GM18867 (cell line): ENCODE measurements around the gene CGREF1.
A peak's percentile ranks its signal among the peaks of the same experiment; 100 is the strongest.
"Not testable (repeated sequence)": the region's sequence is repeated elsewhere in the genome, so short reads cannot be mapped to it uniquely, and the experiment has no call there.

Experiments used
- ATAC-seq: cut with Tn5 transposase; IDR thresholded peaks from one replicate; pipeline ENCODE4 v1.9.1; 2021; ENCODE audit warnings: mild to moderate bottlenecking, moderate library complexity; ENCODE audit not compliant: unreplicated experiment

CGREF1 gene

DNA sequence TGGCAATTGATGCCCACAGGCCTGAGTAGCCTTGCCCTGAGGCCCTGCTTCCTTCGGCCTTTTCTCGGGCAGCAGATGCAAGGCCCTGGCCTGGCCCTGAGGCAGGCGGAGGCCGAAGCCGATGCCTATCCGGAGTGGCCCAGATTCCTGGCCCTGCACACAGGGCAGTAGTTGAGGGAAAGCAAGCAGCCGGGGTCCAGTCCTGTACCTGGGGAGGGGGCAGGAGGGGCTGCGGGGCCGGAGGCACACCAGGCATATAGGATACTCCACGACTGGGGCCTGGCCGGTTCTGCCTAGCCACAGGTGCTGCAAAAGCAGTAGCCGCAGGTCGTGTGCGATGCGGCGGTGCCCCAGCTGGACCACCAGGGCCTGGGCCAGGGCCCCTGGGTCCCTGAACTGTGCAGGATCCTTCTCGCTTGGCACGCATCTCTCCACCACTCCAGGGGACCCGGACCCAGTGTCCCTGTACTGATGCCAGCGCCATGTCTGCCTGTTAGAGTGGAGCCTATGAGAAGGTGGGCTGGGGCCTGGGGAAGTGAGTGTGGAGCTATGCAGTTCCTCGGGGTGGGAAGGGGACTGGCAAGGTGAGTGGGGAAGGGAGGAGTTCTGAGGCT lies 18.5 kb upstream of the CGREF1 start:
- ATAC-seq = no peak

- no peak for ATAC-seq
Observed at GRCh38 chr2:27136751-27137150, 17.8 kb upstream of the CGREF1 start.

DNA sequence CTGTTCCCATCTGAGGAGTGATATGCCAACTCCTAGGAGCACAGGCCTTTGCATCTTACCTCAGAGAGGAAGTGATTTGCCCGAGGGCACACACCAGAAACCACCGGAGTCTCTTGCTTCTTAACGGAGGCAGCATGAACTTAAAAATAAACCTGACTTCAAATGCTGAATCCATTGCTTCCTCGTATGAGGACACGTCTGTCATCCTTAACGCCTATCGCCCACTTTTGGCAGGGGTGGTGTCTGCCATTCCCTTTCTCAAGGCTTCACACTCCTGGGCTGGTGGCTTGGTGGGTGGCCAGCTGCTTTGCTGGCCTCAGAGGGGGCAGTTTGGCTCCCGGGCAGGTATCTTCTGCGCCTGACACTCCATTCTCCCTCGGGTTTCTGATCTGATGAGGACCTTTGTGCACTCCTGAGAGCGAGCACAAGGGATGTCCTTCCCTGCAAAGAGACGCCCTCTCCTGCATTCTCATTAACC lies 16.6 kb upstream of the CGREF1 start:
- ATAC-seq = no peak

- ATAC-seq = no peak
Observed at GRCh38 chr2:27134781-27135477, 16.0 kb upstream of the CGREF1 start.

DNA sequence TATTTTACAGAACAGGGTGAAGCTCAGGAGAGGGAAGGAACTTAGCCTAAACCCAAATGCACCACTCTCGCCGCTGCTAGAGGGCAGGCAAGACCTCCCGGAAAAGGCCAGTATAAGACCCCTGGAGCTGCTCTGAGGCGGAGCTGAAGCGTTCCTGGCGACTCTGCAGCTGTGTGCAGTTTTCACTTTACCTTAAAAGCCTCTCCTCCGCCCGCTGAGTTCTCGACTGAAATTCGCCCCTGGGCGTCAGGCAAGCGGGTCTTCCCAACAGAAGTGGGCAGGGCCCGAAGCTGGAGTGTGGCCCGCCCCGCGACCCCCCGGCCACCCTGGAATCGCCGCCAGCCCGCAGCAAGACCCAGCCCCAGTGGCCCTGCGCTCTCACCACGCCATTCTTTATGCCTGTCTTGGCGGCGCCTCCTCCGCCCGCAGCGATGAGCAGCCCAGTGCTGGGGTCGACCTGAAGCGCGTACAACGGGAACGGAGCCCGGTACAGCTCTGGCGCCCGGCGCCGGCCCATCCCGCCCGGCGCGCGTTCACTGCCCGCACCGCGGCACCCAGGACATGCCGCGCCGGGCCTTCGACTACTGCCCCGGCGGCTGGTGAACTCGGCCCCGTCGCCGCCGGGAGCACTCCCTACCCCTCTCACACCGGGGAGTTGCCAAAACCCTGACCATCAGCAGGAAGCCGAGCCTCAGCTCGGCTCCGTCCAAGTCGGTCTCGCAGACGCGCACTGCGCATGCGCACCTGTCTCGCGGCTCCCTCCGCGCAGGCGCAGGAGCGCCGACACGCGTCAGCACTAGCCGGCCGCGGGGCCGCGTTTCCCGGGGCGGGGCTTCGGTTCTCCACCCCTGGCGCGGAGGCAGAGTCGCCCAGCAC lies 15.2 kb upstream of the CGREF1 start, which contains the start of gene PREB:
Gene PREB, minus strand, starts transcription at position 732 of the 876 bp plus-strand sequence. Its CDS starts 215 bp downstream, at position 517.
- ATAC-seq = peak; percentile 88

DNA sequence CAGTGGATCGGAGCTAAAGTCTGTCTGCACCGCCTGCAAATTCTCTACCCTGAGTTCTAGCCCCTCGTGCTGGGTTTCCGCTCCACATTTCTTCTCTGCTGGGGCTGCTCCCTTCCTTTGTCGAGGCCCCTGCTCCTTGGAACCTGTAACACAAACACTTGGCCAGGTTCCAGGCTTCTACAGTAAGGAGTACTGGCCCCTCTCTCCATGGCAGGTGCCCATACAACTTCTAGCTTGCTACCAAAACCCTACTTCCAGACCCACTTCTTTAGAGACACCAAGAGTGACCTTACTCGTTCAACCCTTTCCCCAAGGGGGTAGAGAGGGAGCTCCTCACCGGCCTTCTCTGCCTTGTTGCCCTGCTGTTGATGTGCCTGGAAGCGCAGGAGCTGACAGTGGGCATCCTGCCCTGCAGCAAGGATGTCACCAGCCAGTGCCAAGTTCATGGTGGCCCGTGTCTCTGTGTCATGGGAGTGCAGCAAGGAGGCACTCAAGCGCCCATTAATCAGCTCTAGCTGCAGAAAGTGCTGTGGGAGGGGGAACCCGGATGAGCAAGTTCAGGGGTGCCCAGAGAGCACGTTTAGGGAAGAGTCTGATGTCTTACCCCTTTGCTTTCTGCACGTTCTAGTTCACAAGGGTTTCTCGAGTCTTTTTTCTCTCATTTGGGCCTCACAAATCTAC lies 14.4 kb upstream of the CGREF1 start:
- no peak for ATAC-seq

GRCh38 chr2:27131429-27131828 lies 12.5 kb upstream of the CGREF1 start:
- no peak for ATAC-seq

DNA sequence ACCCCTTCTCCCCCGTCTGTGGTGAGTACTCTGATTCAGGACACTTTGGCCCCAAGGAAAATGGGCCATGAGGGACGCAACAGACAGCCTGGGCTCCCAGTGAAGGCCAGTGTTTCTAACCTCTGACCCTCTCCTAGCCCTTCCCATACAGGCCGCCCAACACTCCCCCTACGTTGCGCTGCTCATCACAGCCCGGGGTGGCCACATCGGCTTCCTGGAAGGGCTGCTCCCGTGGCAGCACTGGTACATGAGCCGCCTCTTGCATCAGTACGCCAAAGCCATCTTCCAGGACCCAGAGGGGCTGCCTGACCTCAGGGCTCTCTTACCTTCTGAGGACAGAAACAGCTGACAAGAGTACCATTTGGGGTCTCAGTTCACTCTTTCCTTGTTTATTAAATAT lies 11.5 kb upstream of the CGREF1 start:
- ATAC-seq = no peak

DNA sequence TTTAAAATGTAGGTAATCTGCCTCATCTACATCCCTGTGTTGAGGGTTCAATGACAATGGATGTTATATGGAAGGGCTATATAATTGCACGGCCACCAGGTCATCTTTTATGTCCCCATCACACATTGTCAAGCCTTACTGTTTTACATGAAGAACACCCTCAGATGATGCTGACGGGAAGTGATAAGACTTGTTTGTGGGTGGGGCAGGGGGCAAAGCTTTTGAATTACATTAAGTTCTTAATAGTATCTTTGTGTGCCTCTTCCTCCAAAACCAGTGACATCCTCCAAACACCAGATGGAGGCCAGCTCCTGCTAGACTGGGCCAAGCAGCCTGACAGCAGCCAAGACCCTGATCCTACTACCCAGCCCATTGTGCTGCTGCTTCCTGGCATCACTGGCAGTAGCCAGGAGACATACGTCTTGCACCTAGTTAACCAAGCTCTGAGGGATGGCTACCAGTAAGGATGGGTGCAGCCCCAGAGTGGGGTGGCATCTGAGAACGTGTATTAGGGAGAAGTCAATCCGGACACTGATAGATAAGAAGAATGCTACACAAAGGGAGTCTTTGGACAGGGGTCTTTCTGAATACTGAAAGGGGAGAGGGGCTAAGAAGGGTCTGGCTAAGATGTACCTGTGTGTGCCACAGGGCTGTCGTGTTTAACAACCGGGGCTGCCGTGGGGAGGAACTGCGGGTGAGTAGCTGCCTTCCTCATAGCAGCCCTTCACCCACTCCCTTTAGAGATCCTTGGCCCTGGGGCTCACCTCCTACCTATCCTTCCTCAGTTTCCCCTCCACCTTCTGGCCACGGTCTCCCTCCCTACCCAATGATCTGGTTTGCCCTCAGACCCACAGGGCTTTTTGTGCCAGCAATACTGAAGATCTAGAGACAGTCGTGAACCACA lies 10.0 kb upstream of the CGREF1 start:
- ATAC-seq = no peak

DNA sequence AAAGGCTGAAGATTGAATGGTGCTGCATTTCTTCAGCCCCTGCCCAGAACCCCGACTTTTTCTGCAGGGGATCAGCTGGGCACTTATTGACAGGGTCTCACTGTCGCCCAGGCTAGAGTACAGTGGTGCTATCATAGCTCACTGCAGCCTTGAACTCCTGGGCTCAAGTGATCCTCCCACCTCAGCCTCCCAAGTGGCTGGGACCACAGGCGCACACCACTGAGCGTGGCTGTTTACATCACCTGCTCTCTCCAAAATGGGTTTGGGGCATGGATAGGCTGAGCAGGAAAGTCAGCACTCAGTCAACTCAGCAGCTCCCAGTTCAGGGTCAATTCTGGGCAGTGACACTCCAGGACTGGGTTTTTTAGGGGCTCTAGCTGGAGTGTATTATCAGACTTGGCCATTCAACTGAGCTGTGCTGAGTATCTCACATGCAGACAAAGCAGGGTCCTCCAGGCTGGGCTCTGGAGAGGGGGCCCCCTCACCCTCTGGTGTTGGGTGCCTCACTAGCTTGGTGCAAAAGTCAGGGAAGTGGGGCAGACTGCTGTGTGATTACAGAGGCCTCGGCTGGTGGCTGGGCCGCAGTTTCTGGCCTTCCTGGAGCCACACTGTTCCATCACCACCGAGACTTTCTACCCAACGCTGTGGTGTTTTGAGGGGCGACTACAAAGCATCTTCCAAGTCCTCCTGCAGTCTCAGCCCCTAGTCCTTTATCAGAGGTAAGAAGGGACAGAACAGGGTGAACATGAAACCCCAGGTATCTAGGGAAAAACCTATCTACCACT lies 9.1 kb upstream of the CGREF1 start:
- ATAC-seq = no peak

- ATAC-seq = no peak
Observed at GRCh38 chr2:27126252-27126710, 7.4 kb upstream of the CGREF1 start.

GRCh38 chr2:27125104-27125503 lies 6.2 kb upstream of the CGREF1 start:
- ATAC-seq = no peak

- peak; percentile 66 for ATAC-seq
Observed at GRCh38 chr2:27123302-27124150, 4.6 kb upstream of the CGREF1 start, which contains the start of gene ABHD1. TSS of gene ABHD1 (plus strand) at chr2:27123815. CDS start at chr2:27123949, 134 bp downstream.

DNA sequence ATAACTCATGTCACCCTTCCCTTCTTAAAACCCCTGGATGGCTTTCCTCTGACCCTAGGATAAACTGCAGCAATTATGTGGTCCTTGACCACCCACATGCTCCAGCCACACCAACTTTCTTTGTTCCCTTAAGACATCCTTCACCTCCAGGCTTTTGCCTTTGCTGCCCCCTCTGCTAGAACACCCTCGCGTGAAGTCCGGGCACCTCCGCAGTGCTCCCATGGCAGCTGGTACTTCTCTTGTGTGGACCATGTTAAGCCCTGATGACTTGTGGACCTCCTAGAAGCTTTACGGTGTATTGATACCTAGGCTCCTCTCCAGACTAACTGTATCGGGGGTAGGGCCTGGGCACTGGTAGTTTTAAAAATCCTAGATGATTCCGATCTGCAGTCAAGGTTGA lies 3.9 kb upstream of the CGREF1 start:
- no peak for ATAC-seq

GRCh38 chr2:27121906-27122305 lies 3.0 kb upstream of the CGREF1 start:
- ATAC-seq = no peak

- not testable (repeated sequence) for ATAC-seq
Observed at GRCh38 chr2:27119330-27119670, 372 bp upstream of the CGREF1 start.

DNA sequence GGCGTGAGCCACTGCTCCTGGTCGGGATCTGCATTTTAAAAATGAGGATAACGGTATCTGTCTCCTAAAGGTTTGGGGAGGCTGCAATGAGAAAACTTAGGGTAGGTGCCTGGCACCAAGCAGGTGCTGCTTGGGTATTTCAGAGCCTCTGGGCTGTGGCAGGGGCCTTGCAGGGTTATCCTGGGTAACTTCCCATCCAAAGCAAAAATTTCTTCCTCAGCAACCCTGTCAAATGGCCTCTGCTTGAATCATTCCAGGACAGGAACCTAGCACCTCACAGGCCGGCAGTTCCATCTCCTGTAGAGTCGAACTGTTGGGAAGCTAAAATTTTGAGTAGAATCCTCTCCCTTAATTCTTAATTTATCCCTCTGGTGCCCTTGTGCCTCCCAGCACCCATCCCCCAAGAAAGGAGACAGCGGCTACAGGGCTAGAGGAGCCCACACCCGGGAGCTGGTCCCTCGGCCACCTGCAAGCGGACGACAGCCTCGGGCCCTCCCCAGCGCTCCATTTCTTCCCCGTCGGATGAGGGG lies 868 bp downstream of the CGREF1 start:
- no peak for ATAC-seq

GRCh38 chr2:27115519-27115918 lies 3.4 kb downstream of the CGREF1 start:
- ATAC-seq = no peak
